Panc1 (cell line): ENCODE measurements around the gene PTPRCAP. TPM values are rescaled to one million over a fixed set of nuclear protein-coding genes. Genes with fewer than 3 reads are reported as not detected.

ENCODE experiments used
- ATAC-seq: fragments of 200-7000 bp; cut with Tn5 transposase; 2 replicates; pipeline ENCODE4 v1.9.1; 2020; ENCODE audit warnings: mild to moderate bottlenecking, moderate library complexity
- BruUV-seq: library from RNA; stranded (reverse); fragments of 400-500 nt; replicated peaks from 2 replicates; lab custom pipeline; 2021; lab: Mats Ljungman, UMichigan
- CTCF ChIA-PET: fragments of 300-600 bp; sonication (Branson Sonifier 250); formaldehyde crosslinking; loops from one replicate; lab custom pipeline; 2022; ENCODE audit warnings: antibody characterized with exemption; lab: Charles Lee
- POLR2A ChIA-PET: fragments of 300-600 bp; sonication (Branson Sonifier 250); formaldehyde crosslinking; loops from one replicate; lab custom pipeline; 2022; ENCODE audit warnings: antibody characterized with exemption; lab: Charles Lee
- DNase-seq: peaks from one replicate; pipeline ENCODE4 v3.0.0-alpha.2; 2010; ENCODE audit warnings: low read depth, low spot score
- H3K27ac ChIP-seq: 2 replicates; pipeline ENCODE4 v1.5.1; 2011; ENCODE audit warnings: mild to moderate bottlenecking, low read length, inconsistent platforms
- H3K27me3 ChIP-seq: fragments of 200-500 bp; sonication (Bioruptor generic); 2 replicates; pipeline ENCODE4 v1.6.0; 2014; ENCODE audit warnings: low read length, inconsistent platforms; ENCODE audit not compliant: control insufficient read depth, insufficient read depth
- H3K36me3 ChIP-seq: fragments of 200-500 bp; sonication (Bioruptor generic); 2 replicates; pipeline ENCODE4 v1.5.1; 2014; ENCODE audit warnings: inconsistent platforms, mild to moderate bottlenecking, low read length, moderate library complexity; ENCODE audit not compliant: control insufficient read depth, insufficient read depth
- H3K4me1 ChIP-seq: 2 replicates; pipeline ENCODE4 v1.5.1; 2011; ENCODE audit warnings: inconsistent platforms, mild to moderate bottlenecking, low read length, moderate library complexity; ENCODE audit not compliant: control insufficient read depth, insufficient read depth
- H3K4me3 ChIP-seq, 2 experiments: 2 replicates each; pipeline ENCODE4 v1.5.1; 2011 to 2012; ENCODE audit warnings: low read depth in 2 of 2, low read length in 2 of 2, mild to moderate bottlenecking in 2 of 2, inconsistent platforms in 1 of 2, moderate library complexity in 1 of 2
- H3K9me3 ChIP-seq: fragments of 200-500 bp; sonication (Bioruptor generic); 2 replicates; pipeline ENCODE4 v1.5.1; 2014; ENCODE audit warnings: low read depth, mild to moderate bottlenecking, inconsistent platforms, low read length, moderate library complexity; ENCODE audit not compliant: control insufficient read depth, insufficient read depth
- POLR2AphosphoS5 ChIP-seq: IDR thresholded peaks from 2 replicates; pipeline ENCODE4 v1.6.1; 2012; ENCODE audit warnings: mild to moderate bottlenecking, low read depth, low read length, moderate library complexity
- SIN3A ChIP-seq: IDR thresholded peaks from 2 replicates; pipeline ENCODE4 v1.6.1; 2012; ENCODE audit warnings: low read depth, mild to moderate bottlenecking, low read length, moderate library complexity, borderline replicate concordance; ENCODE audit not compliant: insufficient read depth
- TCF7L2 ChIP-seq: IDR thresholded peaks from 2 replicates; pipeline ENCODE4 v1.6.1; 2011; ENCODE audit warnings: mild to moderate bottlenecking, low read depth, low read length, inconsistent platforms
- in situ Hi-C: cut with HindIII; loops from 2 replicates; pipeline ENCODE4 v1.10.0; 2016; ENCODE audit warnings: low sequenced_read_pairs, low pct_unique_long_range_greater_than_20kb
- intact Hi-C: fragments of 100-400 bp; cut with micrococcal nuclease; formaldehyde crosslinking; loops from one replicate; pipeline ENCODE4 v1.10.0; 2022; ENCODE audit not compliant: unreplicated experiment
- total RNA-seq: library from RNA; stranded (reverse); gene quantifications from one replicate; pipeline ENCODE4 v1.2.1, GENCODE V29; 2021; ENCODE audit not compliant: unreplicated experiment
- TF ChIP-seq, protein P1 (sequence below), 2 experiments: IDR thresholded peaks; 2 replicates each; pipeline ENCODE4 v1.6.1; 2011 to 2012; ENCODE audit warnings: low read depth in 2 of 2, control low read depth in 1 of 2, low read length in 1 of 2, mild to moderate bottlenecking in 1 of 2, moderate library complexity in 1 of 2; ENCODE audit not compliant: insufficient read depth in 1 of 2
- TF ChIP-seq, protein P2 (sequence below): fragments of 450-650 bp; IDR thresholded peaks from 2 replicates; pipeline ENCODE4 v1.5.1; 2017; ENCODE audit warnings: mild to moderate bottlenecking

PTPRCAP gene
- total RNA-seq, 1 experiment from 2014 or later = 0.82 TPM

GRCh38 chr11:67449116-67449844 is 11.8 kb upstream of the PTPRCAP start:
- ChIA-PET POLR2A (no interaction called here), CTCF (no interaction called here)
- Histone ChIP-seq H3K27ac (no peak overlapping the region), H3K4me1 (no peaks in the 10 kb centered on the region), H3K9me3 (no peaks in the 10 kb centered on the region), H3K4me3 (no peak overlapping the region), H3K27me3 (no peaks in the 10 kb centered on the region), H3K36me3 (no peaks in the 10 kb centered on the region)
- in situ Hi-C loops = no loop called here
- BruUV-seq = no TSS peak
- DNase-seq (no peak), ATAC-seq (no peak)
- intact Hi-C loops = no loop called here
- TF ChIP-seq, protein P1, sequence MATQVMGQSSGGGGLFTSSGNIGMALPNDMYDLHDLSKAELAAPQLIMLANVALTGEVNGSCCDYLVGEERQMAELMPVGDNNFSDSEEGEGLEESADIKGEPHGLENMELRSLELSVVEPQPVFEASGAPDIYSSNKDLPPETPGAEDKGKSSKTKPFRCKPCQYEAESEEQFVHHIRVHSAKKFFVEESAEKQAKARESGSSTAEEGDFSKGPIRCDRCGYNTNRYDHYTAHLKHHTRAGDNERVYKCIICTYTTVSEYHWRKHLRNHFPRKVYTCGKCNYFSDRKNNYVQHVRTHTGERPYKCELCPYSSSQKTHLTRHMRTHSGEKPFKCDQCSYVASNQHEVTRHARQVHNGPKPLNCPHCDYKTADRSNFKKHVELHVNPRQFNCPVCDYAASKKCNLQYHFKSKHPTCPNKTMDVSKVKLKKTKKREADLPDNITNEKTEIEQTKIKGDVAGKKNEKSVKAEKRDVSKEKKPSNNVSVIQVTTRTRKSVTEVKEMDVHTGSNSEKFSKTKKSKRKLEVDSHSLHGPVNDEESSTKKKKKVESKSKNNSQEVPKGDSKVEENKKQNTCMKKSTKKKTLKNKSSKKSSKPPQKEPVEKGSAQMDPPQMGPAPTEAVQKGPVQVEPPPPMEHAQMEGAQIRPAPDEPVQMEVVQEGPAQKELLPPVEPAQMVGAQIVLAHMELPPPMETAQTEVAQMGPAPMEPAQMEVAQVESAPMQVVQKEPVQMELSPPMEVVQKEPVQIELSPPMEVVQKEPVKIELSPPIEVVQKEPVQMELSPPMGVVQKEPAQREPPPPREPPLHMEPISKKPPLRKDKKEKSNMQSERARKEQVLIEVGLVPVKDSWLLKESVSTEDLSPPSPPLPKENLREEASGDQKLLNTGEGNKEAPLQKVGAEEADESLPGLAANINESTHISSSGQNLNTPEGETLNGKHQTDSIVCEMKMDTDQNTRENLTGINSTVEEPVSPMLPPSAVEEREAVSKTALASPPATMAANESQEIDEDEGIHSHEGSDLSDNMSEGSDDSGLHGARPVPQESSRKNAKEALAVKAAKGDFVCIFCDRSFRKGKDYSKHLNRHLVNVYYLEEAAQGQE (IDR thresholded peaks at IDR 0.05; ENCODE audit: insufficient read depth in 1 of 2, low read depth in 2 of 2, low read length in 1 of 2) = no peak
- TF ChIP-seq, protein P2, sequence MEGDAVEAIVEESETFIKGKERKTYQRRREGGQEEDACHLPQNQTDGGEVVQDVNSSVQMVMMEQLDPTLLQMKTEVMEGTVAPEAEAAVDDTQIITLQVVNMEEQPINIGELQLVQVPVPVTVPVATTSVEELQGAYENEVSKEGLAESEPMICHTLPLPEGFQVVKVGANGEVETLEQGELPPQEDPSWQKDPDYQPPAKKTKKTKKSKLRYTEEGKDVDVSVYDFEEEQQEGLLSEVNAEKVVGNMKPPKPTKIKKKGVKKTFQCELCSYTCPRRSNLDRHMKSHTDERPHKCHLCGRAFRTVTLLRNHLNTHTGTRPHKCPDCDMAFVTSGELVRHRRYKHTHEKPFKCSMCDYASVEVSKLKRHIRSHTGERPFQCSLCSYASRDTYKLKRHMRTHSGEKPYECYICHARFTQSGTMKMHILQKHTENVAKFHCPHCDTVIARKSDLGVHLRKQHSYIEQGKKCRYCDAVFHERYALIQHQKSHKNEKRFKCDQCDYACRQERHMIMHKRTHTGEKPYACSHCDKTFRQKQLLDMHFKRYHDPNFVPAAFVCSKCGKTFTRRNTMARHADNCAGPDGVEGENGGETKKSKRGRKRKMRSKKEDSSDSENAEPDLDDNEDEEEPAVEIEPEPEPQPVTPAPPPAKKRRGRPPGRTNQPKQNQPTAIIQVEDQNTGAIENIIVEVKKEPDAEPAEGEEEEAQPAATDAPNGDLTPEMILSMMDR = no peak
- TF ChIP-seq TCF7L2 (no peak), SIN3A (no peak), POLR2AphosphoS5 (no peak)

- DNase-seq (no peak), ATAC-seq (no peak)
- Histone ChIP-seq H3K9me3 (no peaks in the 10 kb centered on the region), H3K27me3 (no peaks in the 10 kb centered on the region), H3K36me3 (no peaks in the 10 kb centered on the region), H3K4me1 (no peaks in the 10 kb centered on the region), H3K4me3 (no peak overlapping the region), H3K27ac (no peak overlapping the region)
- in situ Hi-C loops = no loop called here
- ChIA-PET POLR2A (no interaction called here), CTCF (no interaction called here)
- intact Hi-C loops = no loop called here
- TF ChIP-seq, protein P1 (IDR thresholded peaks at IDR 0.05; ENCODE audit: insufficient read depth in 1 of 2, low read depth in 2 of 2, low read length in 1 of 2) = no peak
- no TSS peak for BruUV-seq
Measured at GRCh38 chr11:67448220-67448609, 10.7 kb upstream of the PTPRCAP start.
